Measurements from ENCODE around the gene TOR1B.
"Not testable (repeated sequence)": the region's sequence is repeated elsewhere in the genome, so short reads cannot be mapped to it uniquely, and the experiment has no call there.

TOR1B gene

DNA sequence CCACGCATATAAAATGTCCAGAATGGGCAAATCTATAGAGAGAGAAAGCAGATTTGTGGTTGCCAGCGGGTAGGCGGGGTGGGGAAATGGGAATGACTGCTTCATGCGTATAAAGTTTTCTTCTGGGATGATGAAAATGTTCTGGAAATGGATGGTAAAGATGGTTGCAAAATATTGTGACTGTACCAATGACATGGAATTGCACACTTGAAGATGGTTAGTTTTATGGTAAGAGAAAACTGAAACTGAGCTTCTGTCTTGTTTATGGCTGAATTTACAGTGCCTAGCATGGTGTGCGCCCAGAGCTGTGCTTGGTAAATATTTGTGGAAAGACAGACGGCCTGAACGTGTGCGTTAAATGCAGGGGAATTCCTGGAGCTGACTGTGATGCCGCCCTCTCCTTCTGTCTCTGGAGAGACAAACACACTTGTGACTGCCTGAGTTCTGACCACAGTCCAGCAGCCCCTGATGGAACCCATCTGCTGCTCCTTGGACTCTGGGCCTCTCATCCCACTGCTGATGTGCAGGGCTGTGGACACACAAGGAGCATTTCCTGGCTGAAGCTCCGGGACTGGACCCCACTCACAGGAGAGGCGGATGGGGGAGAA is 41.6 kb upstream of the TOR1B start:
- DNase-seq (ENCODE audit: low read depth): no peak
- H3K4me3 ChIP-seq (ENCODE audit: low read length): no peak overlapping the region
- TF ChIP-seq, protein P1, sequence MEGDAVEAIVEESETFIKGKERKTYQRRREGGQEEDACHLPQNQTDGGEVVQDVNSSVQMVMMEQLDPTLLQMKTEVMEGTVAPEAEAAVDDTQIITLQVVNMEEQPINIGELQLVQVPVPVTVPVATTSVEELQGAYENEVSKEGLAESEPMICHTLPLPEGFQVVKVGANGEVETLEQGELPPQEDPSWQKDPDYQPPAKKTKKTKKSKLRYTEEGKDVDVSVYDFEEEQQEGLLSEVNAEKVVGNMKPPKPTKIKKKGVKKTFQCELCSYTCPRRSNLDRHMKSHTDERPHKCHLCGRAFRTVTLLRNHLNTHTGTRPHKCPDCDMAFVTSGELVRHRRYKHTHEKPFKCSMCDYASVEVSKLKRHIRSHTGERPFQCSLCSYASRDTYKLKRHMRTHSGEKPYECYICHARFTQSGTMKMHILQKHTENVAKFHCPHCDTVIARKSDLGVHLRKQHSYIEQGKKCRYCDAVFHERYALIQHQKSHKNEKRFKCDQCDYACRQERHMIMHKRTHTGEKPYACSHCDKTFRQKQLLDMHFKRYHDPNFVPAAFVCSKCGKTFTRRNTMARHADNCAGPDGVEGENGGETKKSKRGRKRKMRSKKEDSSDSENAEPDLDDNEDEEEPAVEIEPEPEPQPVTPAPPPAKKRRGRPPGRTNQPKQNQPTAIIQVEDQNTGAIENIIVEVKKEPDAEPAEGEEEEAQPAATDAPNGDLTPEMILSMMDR (IDR thresholded peaks at IDR 0.05; ENCODE audit: insufficient read depth, low read depth, low read length, missing control alignments): no peak

DNA sequence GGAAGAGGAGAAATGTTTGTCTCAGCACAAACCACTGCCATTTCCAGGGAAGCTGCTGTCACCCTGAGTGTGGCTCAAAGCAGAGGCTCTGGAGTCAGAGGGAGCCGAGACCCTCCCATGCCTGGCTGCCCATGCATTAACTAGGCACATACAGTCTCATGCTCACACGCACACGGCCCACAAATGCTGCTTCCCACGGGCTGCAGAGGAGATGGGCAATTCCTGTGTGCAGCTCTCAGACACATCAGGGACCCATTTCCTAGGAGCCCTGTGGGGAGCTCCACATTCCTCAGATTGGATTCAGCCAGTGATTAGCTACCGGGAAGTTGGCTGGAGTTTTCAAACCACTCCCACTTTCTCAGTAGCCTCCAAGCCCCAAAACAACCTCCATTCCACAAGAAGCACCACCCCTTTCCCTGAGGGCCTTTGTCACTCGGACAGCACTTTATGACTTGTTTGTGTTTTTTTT is 41.0 kb upstream of the TOR1B start:
- TF ChIP-seq, protein P1 (IDR thresholded peaks at IDR 0.05; ENCODE audit: insufficient read depth, low read depth, low read length, missing control alignments): no peak
- H3K4me3 ChIP-seq (ENCODE audit: low read length): no peak overlapping the region
- DNase-seq (ENCODE audit: low read depth): peak; percentile 54

DNA sequence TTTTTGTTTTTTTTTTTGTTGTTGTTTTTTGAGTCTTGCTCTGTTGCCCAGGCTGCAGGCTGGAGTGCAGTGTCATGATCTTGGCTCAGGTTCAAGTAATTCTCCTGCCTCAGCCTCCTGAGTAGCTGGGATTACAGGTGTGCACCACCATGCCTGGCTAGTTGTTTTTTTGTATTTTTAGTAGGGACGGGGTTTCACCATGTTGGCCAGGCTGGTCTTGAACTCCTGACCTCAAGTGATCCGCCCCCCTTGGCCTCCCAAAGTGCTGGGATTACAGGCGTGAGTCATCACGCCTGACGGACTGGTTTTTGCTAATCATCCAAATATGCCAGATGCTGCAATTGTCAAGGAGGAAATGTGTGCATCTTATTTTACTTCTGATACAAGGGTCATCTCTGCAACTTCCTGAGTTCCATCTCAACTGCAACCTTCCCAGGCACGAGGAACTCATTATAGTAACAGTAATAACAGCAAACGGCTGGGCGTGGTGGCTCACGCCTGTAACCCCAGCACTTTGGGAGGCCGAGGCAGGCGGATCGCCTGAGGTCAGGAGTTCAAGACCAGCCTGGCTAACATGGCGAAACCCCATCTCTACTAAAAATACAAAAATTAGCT is 40.5 kb upstream of the TOR1B start:
- H3K4me3 ChIP-seq (ENCODE audit: low read length): not testable (repeated sequence)
- peak; percentile 89 for DNase-seq (ENCODE audit: low read depth)

DNA sequence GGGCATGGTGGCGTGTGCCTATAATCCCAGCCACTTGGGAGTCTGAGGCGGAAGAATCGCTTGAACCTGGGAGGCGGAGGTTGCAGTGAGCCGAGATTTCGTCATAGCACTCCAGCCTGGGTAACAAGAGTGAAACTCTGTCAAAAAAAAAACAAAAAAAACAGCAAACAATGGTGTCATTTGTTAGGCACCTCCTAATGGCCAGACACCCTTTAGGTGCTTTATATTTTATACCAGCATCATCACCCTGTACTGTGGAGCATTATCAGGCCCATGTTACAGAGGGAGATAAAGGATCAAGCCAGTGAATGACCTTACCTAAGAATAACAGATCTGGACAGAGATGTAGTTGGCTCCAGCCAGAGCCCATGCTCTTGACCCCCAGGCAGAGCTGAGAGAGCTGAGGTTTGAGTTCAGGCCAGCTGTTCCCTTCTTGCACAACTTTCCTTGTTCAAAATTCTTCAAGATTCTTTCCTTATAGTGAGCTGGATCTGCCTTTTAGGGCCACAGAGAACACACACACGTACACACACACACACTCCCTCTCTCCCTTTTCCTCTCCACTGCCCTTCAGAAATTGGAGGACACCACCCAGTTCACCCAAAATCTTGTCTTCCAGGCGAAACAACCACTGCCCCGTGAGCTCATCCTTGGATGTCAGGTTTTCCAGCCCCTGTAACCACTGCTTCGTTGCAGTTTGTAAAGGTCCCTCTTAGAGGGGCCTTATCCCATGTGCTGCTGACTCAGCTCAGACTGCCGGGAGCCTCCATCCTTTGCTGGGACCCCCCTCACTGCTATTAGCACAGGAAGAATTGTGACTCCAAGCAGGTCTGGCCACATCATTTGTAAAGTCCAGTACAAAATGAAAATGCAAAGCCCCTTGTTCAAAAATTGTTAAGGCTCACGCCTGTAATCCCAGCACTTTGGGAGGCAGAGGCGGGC is 39.7 kb upstream of the TOR1B start:
- no peak overlapping the region for H3K4me3 ChIP-seq (ENCODE audit: low read length)
- DNase-seq (ENCODE audit: low read depth): no peak
- TF ChIP-seq, protein P1 (IDR thresholded peaks at IDR 0.05; ENCODE audit: insufficient read depth, low read depth, low read length, missing control alignments): no peak

DNA sequence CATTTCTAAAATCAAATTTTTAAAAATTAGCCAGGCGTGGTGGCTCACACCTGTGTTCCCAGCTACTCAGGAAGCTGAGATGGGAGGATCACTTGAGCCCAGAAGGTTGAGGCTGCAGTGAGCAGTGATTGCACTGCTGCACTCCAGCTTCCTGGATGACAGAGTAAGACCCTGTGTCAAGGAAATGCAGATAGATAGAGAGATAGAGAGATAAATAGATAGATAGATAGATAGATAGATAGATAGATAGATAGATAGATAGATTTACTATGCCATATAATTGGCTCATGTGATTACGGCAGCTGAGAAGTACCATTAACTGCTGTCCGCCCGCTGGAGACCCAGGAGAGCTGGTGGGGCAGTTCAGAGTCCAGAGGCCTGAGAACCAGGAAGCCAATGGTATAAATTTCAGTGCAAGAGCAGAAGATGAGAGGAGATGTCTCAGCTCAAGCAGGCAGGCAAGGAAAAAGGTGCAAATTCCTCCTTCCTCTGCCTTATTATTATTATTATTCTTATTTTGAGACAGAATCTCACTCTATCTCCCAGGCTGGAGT is 37.1 kb upstream of the TOR1B start:
- DNase-seq (ENCODE audit: low read depth): no peak
- H3K4me3 ChIP-seq (ENCODE audit: low read length): no peak overlapping the region
- TF ChIP-seq, protein P1 (IDR thresholded peaks at IDR 0.05; ENCODE audit: insufficient read depth, low read depth, low read length, missing control alignments): no peak

DNA sequence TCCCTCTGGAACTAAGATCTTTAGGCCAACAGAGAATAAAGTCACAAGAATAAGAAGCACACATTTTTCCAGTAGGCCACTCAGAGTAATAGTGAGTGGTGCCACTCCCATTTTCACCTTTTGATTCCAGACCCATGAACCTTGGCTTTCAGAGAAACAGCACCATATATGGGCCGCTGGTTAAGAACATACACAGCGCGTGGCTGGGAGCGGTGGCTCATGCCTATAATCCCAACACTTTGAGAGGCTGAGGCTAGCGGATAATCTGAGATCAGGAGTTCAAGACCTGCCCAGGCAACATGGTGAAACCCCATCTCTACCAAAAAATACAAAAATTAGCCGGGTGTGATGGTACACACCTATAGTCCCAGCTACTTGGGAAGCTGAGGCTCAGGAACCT is 34.5 kb upstream of the TOR1B start:
- no peak for DNase-seq (ENCODE audit: low read depth)
- TF ChIP-seq, protein P1 (IDR thresholded peaks at IDR 0.05; ENCODE audit: insufficient read depth, low read depth, low read length, missing control alignments): no peak
- no peak overlapping the region for H3K4me3 ChIP-seq (ENCODE audit: low read length)

DNA sequence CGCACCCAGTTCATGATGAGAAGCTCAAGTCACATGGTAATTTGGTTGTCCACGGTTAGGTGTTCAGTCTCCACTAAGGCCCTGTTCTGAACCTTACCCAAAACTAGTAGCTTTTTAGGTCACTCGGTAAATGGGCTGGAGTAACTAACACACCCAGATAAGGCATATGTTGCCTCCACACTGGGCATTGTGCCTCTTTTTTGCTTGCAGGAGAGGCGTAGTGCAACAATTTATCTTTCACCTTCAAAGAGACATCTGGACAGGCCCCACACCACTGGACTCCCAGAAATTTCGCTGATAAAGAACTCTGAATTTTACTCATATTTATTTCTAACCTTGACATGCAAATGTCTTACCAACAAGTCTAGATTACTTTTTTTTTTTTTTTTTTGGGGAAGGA is 33.3 kb upstream of the TOR1B start:
- no peak for DNase-seq (ENCODE audit: low read depth)
- TF ChIP-seq, protein P1 (IDR thresholded peaks at IDR 0.05; ENCODE audit: insufficient read depth, low read depth, low read length, missing control alignments): no peak
- H3K4me3 ChIP-seq (ENCODE audit: low read length): no peak overlapping the region

Measured in epithelial cell of esophagus (primary cell).